ENCODE results near the gene TCF7.

TCF7 gene

DNA sequence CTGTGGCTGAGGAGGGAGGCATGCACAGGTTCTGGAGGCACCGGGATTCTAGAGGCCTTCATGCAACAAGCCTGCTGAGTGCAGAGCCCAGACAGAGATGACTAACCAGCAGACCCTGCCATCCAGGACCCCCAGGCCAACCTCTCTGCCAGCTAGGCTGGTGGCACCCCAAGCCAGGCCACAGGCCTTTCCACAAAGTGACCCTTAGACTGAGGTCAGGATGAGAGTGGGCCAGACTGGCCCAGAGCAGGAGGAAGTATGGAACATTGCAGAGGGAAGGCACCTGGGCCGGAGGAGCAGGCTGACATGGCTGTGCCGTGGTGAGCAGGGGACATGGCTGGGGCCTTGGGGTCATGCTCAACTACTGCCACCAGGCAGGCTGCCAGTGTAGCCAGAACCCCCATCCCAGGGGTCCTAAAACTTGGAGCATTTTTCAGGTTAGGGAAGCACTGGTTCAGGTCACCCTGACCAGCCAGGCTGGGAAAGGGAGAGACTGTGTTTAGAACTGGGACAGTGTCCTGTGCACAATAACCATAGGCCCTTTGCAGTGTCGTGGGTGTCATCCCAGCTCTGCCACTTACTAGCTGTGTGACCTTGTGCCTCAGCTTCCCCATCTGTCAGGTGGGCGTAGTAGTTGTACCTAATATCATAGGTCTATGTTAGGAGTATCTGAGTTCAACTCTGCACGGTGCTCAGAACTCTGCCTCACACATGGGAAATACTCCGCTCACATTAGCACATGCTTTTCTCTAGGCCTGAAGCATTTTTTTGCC, 17.3 kb downstream of the TCF7 start:
- DNase-seq: no peak

DNA sequence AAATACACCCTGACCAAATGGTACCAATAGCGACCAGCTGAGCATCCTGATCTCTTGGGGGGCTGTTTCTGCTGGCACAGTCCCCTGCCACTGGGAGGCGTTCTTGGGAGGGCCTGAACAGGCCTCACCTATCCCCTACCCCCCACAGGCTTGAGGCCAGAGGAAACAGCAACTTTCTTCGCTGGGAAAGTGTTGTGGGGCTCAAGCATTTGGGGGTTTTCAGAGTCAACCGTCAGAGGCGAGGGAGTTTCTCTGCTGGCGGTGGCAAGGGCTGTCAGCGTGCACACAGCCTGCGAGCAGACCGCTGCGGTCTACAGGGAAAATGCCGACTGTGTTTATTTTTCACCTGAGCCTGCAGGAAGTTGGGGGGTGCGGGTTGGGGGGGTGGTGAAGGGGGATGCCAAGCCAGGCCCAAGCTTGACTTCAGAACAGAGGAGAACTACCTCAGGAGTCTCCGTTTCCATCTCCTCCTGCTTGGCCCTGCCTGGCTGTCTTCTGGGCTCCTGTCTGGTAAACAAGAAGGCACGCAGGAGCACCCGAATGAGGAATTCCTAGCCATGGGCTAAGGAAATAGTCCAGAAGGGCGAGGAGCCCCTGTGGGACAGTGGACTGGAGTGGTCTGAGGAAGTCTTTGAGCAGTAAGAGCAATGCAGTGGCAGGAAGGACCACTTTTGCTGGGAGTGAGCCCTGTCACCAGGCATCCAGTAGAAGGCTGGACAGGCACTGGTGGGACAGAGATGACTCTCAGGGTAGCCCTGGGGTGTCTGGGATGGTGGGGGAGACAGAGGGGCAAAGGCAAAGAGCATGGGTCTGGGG, 18.1 kb downstream of the TCF7 start:
- DNase-seq: peak; percentile 83 to 90

DNA sequence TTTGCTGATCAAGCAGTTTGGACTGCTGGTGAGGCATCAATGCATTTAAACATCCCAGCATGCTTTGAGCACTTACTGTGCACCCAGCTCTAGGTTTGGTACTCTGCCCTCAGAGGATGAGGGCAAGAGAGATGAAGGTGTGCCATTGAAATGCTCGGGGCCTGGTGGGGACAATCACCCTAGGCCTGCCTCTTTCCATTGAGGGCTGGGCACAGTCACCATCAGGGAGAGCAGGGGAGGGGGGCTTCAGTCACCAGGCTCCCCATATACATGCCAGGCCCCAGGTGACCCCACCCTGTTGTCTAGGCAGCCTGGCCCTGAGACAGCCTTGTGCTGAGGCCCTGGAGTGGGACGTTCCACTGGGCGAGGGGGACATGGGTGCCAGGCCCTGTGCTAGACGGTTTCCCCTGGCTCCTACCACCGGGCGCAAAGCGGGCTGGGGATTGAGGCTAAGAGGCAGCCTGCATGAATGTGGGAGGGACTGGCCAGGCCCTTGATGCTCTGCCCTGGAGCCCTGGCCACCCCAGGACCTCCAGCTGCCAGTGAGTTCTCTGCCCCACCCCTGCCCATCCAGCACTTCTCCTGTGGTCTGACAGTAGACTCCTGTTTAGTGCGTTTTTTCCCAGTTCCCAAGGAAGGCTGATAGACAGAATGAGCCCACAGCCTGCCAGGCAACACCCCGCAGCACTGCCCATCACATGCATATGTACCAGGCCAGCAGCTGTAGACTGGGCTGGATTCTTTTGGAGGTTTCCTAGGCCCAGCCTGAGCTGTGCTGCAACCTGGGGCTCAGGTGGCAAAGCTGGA, 18.9 kb downstream of the TCF7 start:
- DNase-seq: no peak

DNA sequence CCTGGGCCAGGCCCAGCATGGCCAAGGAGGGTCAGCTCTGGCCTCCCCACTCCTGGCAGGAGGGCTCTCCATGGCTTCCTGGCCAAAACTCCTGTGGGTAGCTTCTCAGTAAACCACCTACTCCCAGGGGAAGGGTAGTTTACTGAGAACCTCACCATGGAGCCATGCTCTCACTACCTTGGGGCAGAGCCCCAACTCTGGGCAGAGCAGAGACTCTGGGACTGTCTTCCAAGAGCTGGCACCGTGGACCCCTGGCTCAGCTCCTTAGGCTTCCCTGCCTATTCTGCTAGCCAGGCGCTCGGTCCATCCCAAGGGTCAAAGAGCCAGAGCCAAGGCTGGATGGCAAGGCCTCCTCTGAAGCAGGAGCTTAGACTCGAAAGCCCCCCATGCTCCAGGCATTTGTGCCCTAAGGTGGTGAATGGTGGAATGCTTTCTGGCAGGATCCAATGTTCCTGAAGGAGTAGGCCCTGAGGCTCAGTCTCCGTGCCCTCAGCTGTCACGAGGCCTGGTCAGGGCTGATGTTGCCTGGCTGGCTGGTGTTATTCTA, 19.6 kb downstream of the TCF7 start:
- DNase-seq: no peak

DNA sequence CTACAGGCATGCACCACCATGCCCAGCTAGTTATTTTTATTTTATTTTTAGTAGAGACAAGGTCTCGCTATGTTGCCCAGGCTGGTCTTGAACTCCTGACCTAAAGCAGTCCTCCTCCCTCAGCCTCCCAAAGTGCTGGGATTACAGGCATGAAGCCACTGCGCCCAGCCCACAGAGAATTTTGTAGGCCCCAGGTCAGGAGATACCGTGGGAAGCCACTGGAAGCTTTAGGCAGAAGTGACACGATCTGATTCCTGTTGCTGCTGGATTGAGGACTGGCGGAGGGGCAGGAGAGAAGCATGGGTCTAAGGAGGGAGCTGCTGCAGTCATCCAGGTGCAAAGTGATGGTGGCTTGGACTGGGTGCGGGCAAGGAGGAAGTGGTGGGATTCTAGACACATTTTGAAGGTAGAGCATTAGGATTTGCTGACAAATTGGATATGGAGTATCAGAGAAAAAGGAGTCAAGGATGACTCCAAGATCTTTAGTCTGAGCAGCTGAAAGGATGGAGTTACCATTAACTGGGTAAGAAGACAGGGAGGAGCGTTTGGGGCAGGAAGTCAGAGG, 20.7 kb downstream of the TCF7 start:
- no peak for DNase-seq

DNA sequence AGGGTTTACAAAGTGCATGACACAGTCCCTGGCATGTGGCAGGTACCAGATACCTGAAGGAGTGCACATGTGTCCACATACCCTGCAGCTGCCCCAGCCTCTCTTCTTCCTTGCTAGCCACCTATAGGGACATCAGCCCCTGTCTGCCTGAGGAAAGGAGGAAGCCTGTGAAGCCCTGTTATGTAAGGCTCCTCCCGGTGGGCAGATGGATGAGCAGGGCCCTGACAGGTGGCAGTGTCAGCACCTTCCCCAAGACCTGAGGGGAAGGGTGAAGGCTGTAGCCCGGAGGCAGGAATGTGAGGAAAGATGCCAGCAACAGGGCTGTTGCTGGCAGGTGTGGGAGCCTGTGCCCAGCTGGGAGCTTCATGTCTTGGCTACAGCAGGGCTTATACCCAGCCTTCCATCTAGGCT, 21.7 kb downstream of the TCF7 start:
- no peak for DNase-seq

DNA sequence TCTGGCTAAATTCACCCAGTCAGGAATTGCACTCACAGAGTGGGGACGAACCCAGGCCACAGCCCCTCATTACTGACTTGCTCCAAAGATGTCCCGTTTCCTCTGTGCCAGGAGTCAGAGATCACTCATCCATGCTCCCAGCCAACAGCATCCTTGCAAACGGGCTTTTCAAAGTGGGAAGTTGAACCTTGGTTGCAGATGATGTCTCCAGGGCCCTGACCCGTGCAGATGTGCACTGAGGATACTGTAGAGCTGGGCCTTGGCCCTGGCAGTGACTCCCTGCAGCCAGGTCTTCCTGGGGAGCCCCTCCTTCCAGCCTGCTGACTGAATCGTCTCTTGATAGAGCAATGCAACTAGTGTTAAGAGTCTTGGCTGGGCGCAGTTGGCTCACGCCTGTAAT, 22.3 kb downstream of the TCF7 start:
- no peak for DNase-seq

DNA sequence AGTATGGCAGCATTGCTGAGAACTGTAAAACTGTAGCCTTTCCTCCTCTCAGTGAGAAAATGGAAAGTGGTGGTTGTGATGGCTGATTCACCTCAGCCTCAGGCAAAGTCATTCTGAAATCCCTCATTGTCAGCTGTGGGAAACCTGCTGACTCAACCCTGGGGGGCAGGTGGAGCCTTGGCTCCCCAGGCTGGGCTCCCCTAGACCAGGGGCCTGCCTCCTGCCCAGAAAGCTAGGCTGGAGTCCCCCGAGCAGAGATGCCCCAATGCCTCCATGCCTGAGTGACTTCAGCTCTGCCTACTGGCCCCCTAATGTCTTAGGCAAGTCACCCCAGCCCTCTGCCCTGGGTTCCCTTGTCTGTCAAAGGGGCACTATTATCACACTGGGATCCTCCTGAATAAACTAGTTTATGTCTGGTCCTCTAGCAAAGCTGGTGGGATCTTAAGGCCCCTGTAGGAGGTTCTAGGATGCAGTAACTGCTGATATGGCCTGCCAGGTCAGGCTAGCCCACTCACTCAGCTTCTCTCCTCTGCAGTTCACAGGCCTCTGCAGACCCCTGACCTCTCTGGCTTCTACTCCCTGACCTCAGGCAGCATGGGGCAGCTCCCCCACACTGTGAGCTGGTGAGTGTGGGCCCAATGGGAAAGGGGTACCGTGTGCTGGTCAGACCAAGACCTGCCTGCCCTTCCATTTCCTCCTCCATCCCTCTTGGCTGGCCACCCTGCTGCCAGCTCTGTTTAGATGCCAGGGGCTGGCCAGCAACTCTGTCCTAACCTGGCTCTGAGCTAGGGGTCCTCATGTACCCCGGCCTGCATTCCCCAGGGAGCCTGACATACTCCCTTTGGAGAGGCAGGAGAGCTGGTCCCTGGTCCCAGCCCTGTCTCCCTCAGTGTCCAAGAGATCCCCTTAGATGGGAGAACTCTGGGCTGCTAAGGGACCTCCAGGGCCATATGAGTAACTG, 24.2 kb downstream of the TCF7 start:
- DNase-seq: no peak

DNA sequence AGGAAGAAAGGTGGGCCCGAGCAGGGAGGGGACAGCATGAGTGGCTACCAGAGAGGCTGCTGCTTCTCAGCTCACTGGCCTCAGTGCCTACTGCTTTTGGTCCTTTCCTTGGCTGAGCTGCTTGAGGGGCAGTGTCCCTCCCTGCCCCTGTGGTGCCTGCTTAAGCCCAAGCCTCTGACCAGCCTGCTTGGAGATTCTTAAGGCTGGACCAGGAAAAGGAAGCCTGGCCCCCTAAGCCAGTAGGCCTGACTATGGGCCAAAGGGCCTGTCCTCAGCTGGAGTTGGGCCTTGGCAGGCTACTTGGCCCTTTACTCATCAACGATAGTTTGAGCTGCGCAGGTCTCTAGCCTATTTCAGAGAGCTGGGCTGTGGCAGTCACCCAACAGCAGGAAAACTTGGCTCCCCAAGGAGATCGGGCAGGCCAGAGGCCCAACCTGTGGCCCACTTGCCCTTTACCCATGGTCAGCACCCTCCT, 24.9 kb downstream of the TCF7 start:
- DNase-seq: no peak

DNA sequence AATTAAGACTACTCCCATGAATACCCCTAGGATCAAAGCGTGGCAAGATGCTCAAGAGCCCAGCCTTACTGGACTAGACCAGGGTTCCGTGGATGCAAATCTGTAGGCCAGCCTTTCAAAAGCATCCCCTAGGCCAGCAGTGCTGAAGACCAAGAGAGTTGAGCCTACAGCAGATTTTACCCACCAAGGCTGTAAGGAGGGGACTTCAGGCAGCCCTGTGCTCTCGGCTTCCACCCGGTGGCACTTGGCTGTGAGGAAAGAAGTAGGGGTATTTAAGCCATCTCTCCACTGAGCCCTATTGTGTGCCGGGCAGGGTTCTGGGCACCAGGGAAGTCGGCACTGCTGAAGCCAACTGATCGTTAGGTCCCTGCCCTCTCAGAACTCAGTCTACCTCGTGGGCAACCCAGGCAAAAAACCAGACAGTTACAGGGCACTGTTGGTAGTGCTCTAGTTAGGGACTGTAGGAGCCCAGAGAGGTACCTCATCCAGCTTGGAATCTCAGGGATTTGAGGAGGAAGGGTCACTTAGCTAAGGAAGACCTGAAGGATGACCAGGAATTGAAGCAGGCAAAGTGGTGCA, 25.5 kb downstream of the TCF7 start:
- DNase-seq: no peak

DNA sequence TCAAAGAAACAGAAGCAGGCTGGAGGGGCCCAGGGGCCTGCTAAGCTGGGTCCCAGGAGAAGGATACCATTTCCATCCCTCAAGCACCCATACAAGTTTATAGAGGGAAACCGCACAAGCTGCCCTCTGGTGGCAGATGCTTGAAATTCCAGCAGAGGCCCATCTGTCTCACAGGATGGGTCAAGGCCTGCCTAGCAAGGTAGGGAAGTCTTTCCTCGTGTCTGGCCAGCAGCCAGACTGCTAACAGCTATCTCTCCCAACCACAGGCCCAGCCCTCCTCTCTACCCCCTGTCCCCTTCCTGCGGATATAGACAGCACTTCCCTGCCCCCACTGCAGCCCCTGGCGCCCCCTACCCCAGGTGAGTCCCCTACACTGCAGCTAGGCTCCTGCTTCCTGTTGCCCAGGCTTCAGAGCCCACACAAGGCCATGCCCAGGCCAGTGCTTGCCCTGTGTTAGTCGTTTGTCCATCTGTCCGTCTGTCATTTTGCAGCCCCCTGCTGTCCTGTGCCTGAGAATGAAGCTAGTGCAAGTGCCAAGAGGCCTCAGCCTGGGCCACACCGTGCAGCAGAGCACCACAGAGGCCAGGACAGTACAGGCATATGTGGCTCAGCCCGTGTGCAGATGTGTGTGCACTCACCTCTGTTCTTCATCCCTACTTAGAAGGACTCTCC, 26.2 kb downstream of the TCF7 start:
- DNase-seq: peak; percentile 65 to 71

DNA sequence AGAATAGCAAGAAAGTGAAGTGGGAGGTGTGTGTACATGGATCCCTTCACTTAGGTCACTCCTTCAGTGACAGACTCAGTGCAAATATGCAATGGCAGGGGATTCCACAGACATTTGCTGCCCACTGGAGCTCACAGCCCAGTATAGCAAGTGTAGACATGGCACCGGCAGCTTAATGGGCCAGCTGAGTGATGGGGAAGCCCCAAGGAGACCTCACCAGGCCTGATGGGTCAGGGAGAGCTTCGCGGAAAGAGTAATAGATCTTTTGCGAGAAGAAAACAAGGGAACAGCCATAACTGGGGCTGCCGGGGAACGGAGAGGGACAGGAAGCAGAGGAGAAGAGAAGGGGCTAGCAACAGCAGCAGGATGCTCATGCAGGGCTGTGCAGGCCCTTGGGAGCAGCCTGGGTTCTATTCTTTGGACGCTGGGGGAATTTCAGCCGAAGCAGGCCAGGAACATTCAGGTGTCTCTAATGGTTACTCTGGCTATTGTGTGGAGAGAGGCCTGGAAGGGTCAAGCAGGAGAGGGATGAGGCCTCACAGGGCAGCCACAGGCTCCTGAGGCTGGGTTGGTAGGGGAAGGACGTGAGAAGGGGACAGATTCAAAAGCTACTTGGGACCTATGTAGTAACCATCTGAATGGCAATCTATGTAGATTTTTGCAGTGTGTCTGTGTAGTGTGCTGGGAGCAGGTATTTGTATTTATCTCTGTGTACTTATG, 27.0 kb downstream of the TCF7 start:
- DNase-seq: no peak

DNA sequence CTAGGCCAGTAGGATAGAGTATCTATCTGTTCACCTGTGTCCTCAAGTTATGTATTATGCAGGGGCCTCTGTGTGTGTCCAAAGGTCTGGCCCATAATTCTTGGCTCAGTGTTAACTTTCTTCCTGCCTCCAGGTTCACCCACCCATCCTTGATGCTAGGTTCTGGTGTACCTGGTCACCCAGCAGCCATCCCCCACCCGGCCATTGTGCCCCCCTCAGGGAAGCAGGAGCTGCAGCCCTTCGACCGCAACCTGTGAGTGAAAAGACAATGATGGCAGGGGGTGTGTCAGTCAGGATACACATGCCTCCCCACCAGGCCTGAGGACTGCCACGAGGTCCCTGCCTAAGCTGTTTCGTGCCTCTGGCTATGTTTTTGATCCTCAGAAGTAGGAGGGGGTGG, 27.6 kb downstream of the TCF7 start:
- DNase-seq: no peak

DNA sequence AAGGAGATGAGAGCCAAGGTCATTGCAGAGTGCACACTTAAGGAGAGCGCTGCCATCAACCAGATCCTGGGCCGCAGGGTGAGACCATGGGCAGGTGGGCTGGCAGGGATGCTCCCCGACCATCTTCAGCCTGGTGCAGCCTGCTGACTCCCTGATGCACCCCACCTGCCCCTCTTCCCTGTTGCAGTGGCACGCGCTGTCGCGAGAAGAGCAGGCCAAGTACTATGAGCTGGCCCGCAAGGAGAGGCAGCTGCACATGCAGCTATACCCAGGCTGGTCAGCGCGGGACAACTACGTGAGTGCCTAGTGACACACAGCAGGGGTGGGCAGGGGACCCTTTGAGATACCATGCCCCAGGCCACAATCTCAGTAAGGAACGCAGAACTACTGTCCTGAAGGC, 28.3 kb downstream of the TCF7 start:
- no peak for DNase-seq

DNA sequence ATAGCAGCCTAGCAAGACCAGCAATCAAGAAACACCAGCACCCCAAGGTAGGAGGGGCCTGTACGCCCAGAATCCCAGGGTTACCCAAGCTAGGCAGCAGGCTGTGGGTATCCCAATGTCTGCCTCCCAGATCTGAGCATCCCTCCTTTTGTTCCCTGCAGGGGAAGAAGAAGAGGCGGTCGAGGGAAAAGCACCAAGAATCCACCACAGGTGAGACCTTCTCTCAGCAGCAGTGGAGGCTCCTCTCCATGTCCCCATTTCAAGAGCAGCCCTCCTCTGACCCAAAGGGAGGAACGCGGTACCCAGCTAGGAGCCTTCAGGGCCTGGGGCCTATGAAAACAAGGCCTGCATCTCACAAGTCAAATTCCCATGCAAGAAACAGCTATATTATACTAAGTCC, 28.9 kb downstream of the TCF7 start:
- DNase-seq: no peak

DNA sequence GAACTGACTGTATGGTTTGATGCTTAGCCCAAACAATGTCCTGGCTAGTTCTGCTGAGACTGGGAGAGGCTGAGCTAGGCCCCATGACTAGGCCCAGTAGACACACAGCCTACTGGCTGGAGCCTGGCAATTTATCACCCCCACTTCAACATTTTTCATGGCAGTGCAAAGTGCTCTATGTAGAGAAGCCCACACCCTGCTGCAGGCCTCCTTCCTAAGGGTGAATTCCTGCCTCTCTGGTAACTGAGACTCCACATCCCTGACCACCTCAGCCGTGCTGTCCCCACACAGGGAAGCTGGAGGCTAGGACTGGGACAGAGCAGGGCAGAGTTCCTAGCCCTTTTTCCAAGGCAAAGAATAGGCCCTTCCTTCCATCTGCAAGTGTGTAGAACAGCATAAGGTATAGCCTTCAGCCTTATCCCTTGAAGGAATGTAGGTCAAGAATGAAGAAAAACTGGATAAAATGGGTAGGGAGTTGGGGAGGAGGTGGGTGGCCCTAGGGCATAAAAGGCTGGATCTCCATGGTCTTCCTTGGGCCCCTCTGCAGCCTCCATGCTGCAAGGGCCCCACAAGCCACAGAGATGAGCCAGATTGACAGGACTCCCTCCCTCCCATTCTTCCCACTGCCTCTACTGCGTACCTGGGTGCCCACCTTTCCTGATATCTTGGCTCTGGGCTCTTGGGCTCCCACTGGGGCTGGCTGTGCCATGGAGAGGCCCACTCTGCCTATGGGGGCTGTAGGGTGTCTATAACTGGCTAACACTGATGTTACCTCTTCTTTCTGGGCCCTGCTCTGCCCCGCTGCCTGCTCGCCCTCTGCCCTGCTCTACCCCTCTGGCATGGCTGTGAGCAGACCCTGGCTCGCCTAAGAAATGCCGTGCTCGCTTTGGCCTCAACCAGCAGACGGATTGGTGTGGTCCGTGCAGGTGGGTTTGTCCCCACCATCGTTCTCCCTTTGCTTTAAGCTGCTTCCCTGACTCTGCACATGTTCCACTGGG, 29.8 kb downstream of the TCF7 start:
- no peak for DNase-seq

DNA sequence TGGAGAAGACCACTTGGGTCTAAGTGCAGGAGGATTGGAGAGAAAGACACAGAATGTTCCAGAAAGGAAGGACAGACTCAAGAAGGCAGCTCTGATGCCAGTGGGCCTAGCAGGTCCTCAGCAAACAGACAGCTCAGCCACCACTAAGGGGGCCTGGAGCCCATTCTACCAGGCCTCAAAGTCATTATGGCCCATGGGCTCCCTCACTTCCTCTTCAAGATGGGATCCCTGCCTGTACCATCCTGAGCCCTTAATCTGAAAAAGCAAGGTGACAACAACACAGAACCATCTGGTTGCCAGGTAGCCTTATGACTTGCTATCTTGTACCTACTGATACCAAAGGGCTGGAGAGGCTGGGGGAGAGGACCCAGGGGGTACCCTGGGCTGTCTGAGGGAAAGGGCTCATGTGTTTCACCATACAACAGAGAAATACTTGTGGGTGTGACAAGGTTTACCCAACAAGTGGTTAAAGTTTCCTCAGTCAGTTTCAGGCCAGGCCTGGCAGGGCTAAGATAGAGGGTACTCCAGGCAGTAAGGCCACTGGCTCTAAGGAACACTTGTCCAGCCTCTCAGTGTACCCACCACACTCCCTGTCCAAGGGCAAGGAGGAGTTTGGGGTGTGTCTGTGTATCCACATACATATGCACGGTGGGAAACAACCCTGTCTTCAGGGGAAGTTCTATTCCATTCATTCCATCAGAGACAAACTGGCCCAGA, 30.7 kb downstream of the TCF7 start:
- DNase-seq: no peak
